ENCODE data around the gene ZNF605.

DNA sequence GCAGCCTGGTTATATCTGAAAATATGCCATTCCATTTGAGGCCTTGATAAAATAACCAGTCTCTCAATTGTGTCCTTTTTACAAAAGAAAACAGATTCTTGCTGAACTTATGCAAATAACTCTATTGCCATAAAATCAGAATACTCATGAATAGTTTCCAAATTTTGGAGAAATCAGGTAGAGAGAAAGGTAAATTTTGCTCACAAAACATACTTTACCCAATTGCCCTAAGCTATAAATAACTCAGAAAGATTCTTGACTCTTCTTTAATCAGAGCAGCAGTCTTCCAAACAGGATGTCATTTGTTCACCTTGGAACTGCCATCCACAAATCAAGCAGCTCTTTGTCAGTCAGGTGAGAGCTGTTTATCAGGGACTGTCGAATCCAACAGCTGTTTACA, 42.6 kb upstream of the ZNF605 start:
- TF ChIP-seq, protein P1, sequence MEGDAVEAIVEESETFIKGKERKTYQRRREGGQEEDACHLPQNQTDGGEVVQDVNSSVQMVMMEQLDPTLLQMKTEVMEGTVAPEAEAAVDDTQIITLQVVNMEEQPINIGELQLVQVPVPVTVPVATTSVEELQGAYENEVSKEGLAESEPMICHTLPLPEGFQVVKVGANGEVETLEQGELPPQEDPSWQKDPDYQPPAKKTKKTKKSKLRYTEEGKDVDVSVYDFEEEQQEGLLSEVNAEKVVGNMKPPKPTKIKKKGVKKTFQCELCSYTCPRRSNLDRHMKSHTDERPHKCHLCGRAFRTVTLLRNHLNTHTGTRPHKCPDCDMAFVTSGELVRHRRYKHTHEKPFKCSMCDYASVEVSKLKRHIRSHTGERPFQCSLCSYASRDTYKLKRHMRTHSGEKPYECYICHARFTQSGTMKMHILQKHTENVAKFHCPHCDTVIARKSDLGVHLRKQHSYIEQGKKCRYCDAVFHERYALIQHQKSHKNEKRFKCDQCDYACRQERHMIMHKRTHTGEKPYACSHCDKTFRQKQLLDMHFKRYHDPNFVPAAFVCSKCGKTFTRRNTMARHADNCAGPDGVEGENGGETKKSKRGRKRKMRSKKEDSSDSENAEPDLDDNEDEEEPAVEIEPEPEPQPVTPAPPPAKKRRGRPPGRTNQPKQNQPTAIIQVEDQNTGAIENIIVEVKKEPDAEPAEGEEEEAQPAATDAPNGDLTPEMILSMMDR (conservative IDR thresholded peaks at IDR 0.05; ENCODE audit: low read depth, low read length), result no peak
- no peak for TF ChIP-seq EZH2 (IDR thresholded peaks at IDR 0.05; ENCODE audit: low read length, unreplicated experiment)

Data from PC-3 (cell line).